Stimulated activated CD8-positive, alpha-beta memory T cell treated with anti-CD3 and anti-CD28 coated beads, Interleukin-7, amount 100 ng/mL, for 4 hours (primary cell): ENCODE data around the gene SCN2B.
A peak's percentile ranks its signal among the peaks of the same experiment; 100 is the strongest.

ENCODE experiments used
- DNase-seq, 2 donors: peaks; one replicate each; pipeline ENCODE4 v3.0.0-alpha.2; 2020; ENCODE audit warnings: low read depth in 2 of 2

The SCN2B gene

GRCh38 chr11:118135051-118135795, 41.2 kb downstream of the SCN2B start:
- no peak for DNase-seq

- DNase-seq, result no peak
Measured at GRCh38 chr11:118133816-118134215, 42.6 kb downstream of the SCN2B start.

- no peak for DNase-seq
Measured at GRCh38 chr11:118132385-118133151, 43.9 kb downstream of the SCN2B start.

- DNase-seq, result no peak
Measured at GRCh38 chr11:118129471-118130172, 46.8 kb downstream of the SCN2B start.

- DNase-seq, result no peak
Measured at GRCh38 chr11:118128721-118129470, 47.5 kb downstream of the SCN2B start.

GRCh38 chr11:118128310-118128709, 48.1 kb downstream of the SCN2B start:
- no peak for DNase-seq

- DNase-seq, result no peak
Measured at GRCh38 chr11:118126082-118126838, 50.2 kb downstream of the SCN2B start.

GRCh38 chr11:118124929-118125535, 51.4 kb downstream of the SCN2B start:
- DNase-seq, result no peak

- DNase-seq, result no peak
Measured at GRCh38 chr11:118120793-118121192, 55.6 kb downstream of the SCN2B start.

GRCh38 chr11:118117790-118118601, 58.4 kb downstream of the SCN2B start:
- DNase-seq, result peak in 1 of 2 donors; percentile 21

- no peak for DNase-seq
Measured at GRCh38 chr11:118115048-118115447, 61.4 kb downstream of the SCN2B start.

GRCh38 chr11:118114266-118114665, 62.2 kb downstream of the SCN2B start:
- DNase-seq, result no peak

- DNase-seq, result no peak
Measured at GRCh38 chr11:118112711-118113430, 63.6 kb downstream of the SCN2B start.
